GM18526 (cell line): ENCODE measurements around the gene SEMA6A.

Experiments used
- POLR2A ChIP-seq: IDR thresholded peaks from 3 replicates; pipeline ENCODE4 v1.6.1; 2011; ENCODE audit not compliant: insufficient read length; ENCODE audit errors: extremely low read depth

The SEMA6A gene

GRCh38 chr5:116524051-116524904 lies 50.3 kb downstream of the SEMA6A start:
- TF ChIP-seq POLR2A: no peak

- TF ChIP-seq POLR2A: no peak
These were observed 52.1 kb downstream of the SEMA6A start for GRCh38 chr5:116522356-116523136.

- TF ChIP-seq POLR2A: no peak
These were observed 53.3 kb downstream of the SEMA6A start for GRCh38 chr5:116521173-116521872.

GRCh38 chr5:116520771-116521170 lies 53.9 kb downstream of the SEMA6A start:
- no peak for TF ChIP-seq POLR2A

- no peak for TF ChIP-seq POLR2A
These were observed 56.2 kb downstream of the SEMA6A start for GRCh38 chr5:116518423-116518822.

GRCh38 chr5:116517488-116517887 lies 57.1 kb downstream of the SEMA6A start:
- TF ChIP-seq POLR2A: no peak

- no peak for TF ChIP-seq POLR2A
These were observed 58.6 kb downstream of the SEMA6A start for GRCh38 chr5:116516021-116516420.

GRCh38 chr5:116514421-116514970 lies 60.1 kb downstream of the SEMA6A start:
- no peak for TF ChIP-seq POLR2A

GRCh38 chr5:116510517-116510916 lies 64.1 kb downstream of the SEMA6A start:
- TF ChIP-seq POLR2A: no peak

GRCh38 chr5:116509483-116510244 lies 65.0 kb downstream of the SEMA6A start:
- no peak for TF ChIP-seq POLR2A

GRCh38 chr5:116508835-116509234 lies 65.8 kb downstream of the SEMA6A start:
- TF ChIP-seq POLR2A: no peak

- no peak for TF ChIP-seq POLR2A
These were observed 66.5 kb downstream of the SEMA6A start for GRCh38 chr5:116507941-116508655.

GRCh38 chr5:116507051-116507537 lies 67.5 kb downstream of the SEMA6A start:
- TF ChIP-seq POLR2A: no peak

GRCh38 chr5:116506488-116506887 lies 68.1 kb downstream of the SEMA6A start:
- no peak for TF ChIP-seq POLR2A
